Esophagus squamous epithelium (tissue), 4 donors: ENCODE measurements around the gene MAN2A1.

Experiments used
- CTCF ChIP-seq, 6 experiments: fragments of 450-650 bp in 4 of 6; fragments of 200-600 bp in 2 of 6; sonication (generic) in 2 of 6; IDR thresholded peaks; one replicate each; pipeline ENCODE4 v1.5.1; 2016 to 2019; ENCODE audit warnings: antibody characterized with exemption in 6 of 6, mild to moderate bottlenecking in 4 of 6, moderate library complexity in 4 of 6
- POLR2A ChIP-seq, 4 donors: fragments of 450-650 bp; IDR thresholded peaks; one replicate each; pipeline ENCODE4 v1.6.1; 2017; ENCODE audit warnings: antibody characterized with exemption in 4 of 4, mild to moderate bottlenecking in 4 of 4, moderate library complexity in 3 of 4

DNA sequence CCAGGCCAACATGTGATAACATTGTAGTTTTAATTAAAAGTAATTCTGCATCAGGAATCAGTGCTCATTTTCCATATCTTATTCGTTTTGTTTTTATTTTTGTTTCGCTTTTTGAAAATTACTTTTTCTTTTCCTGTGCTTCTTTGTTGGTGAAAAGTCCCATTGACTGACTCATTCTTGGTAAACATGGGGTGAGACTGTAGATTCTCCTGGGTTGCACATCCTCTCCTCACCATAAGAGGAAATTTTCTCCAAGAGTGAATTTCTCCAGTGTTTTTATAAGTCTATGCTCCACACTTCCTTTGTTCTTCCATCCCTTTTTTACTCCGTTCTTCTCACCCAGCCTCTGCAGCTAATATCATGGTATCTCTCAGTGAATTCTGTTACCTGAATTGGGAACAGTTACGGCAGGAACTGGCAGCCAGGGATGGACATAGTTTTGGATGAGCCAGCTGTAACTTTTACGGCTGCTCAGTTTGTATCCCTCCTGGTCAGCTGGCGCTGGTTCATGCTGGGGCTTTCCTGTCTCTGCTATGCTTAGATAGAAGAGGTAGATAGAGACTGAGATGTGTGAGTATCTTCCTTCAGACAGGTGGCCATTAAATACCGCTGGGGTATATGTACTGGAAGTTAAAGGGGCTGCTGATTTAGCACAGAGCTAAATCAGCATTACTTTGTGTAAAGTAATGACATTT, 80.0 kb downstream of the MAN2A1 start:
- TF ChIP-seq CTCF (IDR thresholded peaks at IDR 0.05): no peak
- no peak for TF ChIP-seq POLR2A (IDR thresholded peaks at IDR 0.05)
